HG03097 (cell line): ENCODE data around the gene PTK7.
A peak's percentile ranks its signal among the peaks of the same experiment; 100 is the strongest.

ENCODE experiments used
- ATAC-seq: cut with Tn5 transposase; IDR thresholded peaks from one replicate; pipeline ENCODE4 v1.9.1; 2021; ENCODE audit not compliant: unreplicated experiment, low FRiP score

The PTK7 gene

DNA sequence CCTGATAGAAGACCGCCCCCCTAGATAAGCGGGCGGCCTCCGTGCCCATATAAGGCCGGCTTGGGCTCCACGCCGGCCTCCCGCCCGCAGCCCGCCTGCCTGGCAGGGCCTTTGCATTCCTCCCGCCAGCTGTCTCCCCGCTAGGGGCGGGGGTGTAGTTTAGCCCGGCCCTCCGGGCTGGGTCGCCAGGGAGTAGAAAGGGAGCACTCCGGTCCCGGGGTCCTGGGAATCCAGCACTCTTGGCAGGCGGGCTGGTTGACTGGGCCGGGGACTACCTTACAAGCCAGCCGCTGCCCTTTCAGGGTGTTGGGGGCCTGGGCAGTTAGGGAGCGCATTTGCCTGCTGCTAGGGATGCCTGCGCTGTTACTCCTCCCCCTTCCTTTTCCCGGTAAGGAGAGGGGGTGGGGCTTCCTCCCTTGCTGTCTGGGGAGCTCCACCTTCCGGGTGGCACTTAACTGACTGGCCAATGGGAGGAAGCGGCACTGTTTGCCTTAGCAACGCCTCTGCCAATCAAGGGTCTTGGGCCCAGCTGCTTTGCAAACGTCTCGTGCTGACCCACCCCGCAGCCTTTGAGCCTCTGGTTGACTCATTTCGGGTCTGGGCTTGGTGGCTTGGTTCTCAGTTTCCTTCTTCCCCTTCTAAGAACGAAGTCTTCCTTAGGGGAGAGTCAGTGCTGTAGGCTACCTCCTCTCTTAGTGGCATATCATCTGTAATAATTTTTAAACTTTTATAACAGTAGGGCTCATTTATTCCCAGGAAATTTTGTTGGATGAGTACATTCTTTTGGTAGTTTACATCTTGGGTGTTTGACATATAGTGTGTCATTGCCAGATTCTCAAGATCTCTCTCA, 98.4 kb downstream of the PTK7 start:
- peak; percentile 57 for ATAC-seq

DNA sequence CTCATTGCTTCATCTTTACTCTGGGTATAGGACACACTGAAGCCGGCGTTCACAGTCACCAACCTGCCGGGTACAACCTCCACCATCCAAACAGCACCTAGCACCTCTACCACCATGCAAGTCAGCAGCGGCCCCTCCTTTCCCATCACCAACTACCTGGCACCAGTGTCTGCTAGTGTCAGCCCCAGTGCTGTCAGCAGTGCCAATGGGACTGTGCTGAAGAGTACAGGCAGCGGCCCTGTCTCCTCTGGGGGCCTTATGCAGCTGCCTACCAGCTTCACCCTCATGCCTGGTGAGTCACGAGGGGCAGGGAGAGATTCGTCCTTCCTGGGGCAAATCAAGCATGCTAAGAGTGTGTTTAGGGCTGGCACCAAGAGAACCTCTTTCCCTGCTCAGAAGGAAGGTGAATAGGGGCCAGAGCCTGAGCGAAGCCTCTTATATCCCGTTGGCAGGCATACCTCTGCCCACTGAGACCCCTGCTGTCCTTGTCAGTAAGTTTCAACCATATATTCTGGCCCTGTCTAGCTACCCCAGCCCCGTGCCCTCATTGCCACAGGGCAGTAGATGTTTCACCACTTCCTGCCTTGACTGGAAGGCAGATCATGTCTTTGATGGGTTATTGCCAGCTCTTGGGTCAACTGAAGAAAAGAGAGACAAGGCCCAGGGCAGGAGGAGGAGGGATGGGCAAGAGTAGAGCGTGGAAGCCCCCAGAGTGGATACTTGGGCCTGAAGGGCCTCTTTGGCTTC, 99.7 kb downstream of the PTK7 start:
- ATAC-seq: no peak

DNA sequence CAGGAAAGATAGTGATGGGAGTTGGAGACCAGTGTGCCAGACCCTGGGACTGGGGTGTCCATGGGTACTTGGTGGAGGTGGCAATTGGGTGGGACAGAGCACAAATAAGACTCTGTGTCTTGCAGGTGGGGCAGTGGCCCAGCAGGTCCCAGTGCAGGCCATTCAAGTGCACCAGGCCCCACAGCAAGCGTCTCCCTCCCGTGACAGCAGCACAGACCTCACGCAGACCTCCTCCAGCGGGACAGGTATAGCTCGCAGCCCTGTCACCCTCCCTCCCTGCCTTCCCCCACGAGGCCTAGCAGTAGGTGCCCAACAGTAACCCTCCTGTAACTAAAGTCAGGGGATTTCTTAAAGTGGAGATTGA, 100.3 kb downstream of the PTK7 start:
- ATAC-seq: no peak

DNA sequence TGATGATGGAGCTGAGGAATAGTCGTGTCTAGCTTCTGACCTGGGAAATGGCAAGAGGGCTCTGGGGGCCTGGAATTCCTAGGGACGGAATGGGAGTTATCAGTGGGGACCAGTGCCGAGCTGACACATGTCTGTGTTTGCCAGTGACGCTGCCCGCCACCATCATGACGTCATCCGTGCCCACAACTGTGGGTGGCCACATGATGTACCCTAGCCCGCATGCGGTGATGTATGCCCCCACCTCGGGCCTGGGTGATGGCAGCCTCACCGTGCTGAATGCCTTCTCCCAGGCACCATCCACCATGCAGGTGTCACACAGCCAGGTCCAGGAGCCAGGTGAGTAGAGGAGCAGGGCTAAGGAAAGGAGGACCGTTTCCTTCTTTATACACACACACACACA, 102.0 kb downstream of the PTK7 start:
- no peak for ATAC-seq

DNA sequence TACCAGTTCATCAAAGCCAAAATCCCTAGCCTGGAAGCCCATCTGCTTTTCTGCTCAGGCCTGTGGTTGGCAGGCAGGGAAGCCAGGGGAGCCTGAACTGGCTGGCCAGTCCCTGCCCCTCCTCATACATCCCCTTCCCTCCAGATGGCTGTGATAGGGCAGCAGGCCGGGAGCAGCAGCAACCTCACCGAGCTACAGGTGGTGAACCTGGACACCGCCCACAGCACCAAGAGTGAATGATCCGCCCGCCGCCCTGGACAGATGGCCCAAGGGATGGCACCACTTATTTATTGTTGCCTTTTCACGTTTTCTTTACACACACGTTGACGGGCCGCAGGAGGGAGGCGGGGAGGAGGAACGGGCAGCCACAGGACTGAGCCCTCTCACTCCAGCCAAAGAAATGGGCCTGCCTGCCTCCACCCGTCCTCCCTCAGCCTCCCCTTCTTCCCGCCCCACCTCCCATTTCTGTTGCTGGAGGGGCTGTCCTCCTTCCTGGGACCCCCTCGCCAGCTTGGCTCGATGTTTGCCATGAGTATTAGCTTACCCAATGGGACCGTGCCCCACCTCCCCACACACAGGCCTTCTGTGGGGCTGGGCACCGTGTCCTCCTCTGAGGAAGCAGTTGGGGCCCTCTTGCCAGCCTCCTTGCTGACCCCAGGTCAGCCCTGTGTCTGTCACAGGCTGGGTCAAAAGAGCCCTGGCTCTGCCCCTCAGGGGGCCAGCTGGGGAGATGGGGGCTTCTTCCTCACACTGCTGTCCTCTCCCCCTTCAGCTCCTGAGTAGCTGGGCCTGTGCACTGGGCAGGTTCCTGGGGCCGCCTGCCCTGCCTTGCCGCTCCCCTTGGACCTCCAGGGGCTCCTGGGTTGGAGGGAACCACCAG, 103.1 kb downstream of the PTK7 start:
- ATAC-seq: no peak

- no peak for ATAC-seq
These were observed 103.9 kb downstream of the PTK7 start for GRCh38 chr6:43180058-43180457.

DNA sequence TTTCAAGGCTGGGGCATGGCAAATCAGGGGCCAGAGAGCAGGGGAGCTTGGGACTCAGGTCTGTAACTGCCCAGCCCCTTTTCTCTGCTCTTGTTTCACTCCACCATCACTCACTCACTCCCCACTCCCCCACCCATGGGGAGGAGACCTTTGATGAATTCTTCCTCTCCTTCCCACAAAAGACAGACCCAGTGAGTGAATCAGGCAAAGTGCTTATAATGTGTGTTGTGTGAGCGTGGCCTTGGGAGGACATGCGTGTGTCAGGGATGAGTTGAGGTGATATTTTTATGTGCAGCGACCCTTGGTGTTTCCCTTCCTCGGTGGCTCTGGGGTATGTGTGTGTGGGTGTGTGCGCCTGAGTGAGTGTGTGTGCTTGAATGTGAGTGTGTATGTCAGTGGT, 104.9 kb downstream of the PTK7 start:
- ATAC-seq: no peak

DNA sequence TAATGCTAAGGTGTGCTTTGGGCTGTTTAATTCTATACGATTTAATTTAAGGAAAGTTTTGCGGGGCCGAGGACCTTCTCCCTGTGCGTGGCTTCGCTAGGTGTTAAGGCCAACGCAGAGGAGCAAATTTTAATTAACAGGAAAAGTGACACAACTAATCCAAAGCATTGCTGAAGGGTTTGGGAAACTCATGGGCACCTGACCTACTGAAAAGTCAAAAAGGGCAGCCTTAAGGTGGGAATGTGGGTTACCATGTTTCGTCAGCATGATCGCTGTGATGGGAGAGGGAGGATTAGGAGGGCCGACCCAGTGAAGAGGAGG, 105.5 kb downstream of the PTK7 start:
- no peak for ATAC-seq

GRCh38 chr6:43181942-43182860, 106.1 kb downstream of the PTK7 start, which contains the start of gene CUL9:
TSS of gene CUL9 (plus strand) at chr6:43182196. CDS start at chr6:43184311, 2,115 bp downstream.
- peak; percentile 62 for ATAC-seq

DNA sequence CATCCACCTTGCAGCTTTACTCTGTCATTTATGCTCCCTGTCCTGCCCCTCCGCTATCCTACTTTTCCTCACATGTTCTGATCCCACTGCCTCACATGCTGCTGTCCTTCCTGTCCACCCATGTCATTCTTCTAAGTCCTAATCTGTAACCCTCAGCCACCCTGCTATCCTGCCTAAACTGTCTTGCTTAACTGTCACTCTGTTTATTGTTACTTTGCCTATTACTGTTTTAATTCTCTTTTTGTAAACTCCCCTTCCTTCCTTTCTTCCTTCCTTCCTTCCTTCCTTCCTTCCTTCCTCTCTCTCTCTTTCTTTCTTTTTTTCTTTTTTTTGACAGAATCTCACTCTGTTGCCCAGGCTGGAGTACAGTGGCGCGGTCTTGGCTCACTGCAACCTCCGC, 107.3 kb downstream of the PTK7 start:
- ATAC-seq: no peak

- no peak for ATAC-seq
These were observed 108.3 kb downstream of the PTK7 start for GRCh38 chr6:43184268-43184985.

GRCh38 chr6:43185391-43185985, 109.4 kb downstream of the PTK7 start:
- no peak for ATAC-seq

DNA sequence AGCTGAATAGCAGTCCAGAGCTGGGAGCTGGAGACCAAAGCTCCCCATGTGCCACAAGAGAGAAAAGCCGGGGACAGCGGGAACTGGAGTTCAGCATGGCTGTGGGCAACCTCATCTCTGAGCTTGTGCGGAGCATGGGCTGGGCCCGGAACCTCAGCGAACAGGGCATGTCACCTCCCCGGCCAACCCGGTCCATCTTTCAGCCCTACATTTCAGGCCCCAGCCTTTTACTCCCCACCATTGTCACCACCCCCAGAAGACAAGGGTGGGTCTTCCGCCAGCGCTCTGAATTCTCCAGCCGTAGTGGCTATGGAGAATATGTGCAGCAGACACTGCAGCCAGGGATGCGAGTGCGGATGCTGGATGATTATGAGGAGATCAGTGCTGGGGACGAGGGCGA, 109.9 kb downstream of the PTK7 start:
- no peak for ATAC-seq

DNA sequence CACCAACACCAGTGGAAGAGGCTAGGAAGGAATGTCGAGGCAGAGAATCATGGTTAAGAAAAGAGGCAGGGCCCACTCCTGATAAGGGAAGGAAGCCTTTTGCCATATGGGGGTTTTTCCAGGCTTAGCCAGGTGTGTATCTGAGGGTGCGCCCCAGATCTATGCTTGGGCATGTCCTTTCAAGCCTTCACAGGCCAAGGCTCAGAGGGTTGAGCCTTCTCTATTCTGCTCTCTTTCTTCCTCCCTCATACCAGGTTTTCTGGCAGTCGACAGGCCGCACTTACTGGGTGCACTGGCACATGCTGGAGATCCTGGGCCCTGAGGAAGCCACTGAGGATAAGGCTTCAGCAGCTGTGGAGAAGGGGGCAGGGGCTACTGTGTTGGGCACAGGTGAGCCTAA, 110.6 kb downstream of the PTK7 start:
- no peak for ATAC-seq

GRCh38 chr6:43187821-43188220, 111.7 kb downstream of the PTK7 start:
- no peak for ATAC-seq

- no peak for ATAC-seq
These were observed 112.3 kb downstream of the PTK7 start for GRCh38 chr6:43188426-43188825.

DNA sequence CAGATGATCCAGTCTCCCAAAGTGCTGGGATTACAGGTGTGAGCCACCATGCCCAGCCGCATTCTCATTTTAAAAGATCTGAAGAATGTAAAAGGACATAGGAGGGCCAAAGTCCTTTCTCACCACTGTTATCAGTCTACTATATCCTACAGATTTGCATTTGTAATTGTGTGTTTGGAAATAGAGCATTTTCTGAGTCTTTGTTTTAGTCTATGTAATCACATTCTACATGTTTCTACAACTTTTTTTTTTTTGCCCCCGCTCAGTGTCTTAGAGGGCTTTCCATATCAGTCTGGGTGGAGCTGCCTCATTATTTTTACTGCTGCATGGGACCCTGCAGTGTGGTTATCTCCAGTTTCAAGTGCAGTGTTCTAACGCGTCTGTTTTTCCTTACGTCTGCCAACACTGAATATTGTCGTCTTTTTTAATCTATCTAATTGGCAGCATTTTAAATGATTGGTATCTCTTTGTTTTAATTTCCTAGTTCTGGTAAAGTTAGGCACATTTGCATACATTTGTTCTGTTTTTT, 113.7 kb downstream of the PTK7 start:
- no peak for ATAC-seq

GRCh38 chr6:43192911-43193310, 116.8 kb downstream of the PTK7 start:
- ATAC-seq: no peak

DNA sequence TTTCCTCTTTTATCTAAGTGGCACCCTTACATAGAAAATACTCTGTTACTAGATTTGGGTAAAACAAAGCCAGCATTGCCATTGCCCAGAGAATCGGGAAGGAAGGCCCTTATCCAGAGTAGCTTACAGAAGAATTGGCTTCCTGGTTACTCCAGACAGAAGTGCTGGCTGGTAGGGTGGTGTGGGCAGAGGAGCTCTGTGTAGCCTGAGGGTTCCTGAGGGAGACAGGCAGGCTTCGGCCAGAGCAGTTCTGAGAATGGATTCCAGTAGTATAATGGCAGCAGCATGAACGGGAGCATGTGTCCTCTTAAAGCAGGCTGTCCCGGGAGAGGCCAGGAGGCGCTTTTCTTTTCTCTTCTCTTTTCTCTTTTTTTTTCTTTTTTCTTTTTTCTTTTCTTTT, 117.8 kb downstream of the PTK7 start:
- no peak for ATAC-seq
